Type B pancreatic cell (in vitro differentiated cells): ENCODE measurements around the gene DYNC1LI1. TPM values are rescaled to one million over a fixed set of nuclear protein-coding genes. Genes with fewer than 3 reads are reported as not detected.
A peak's percentile ranks its signal among the peaks of the same experiment; 100 is the strongest.
"Not testable (repeated sequence)": the region's sequence is repeated elsewhere in the genome, so short reads cannot be mapped to it uniquely, and the experiment has no call there.

ENCODE experiments used
- DNase-seq: peaks from one replicate; pipeline ENCODE4 v3.0.0; 2021; ENCODE audit warnings: mixed read lengths; ENCODE audit not compliant: unreplicated experiment; ENCODE audit errors: extremely low spot score
- H3K27ac Mint-ChIP-seq: 2 replicates; pipeline ENCODE4 v1.8.0; 2021; ENCODE audit warnings: mild to moderate bottlenecking, mixed read lengths
- H3K27me3 Mint-ChIP-seq: 2 replicates; pipeline ENCODE4 v1.8.0; 2021; ENCODE audit warnings: mixed read lengths
- H3K36me3 Mint-ChIP-seq: 2 replicates; pipeline ENCODE4 v1.8.0; 2021; ENCODE audit warnings: mixed read lengths
- H3K4me1 Mint-ChIP-seq: one replicate; pipeline ENCODE4 v1.8.0; 2021; ENCODE audit warnings: mixed read lengths; ENCODE audit not compliant: unreplicated experiment
- H3K4me3 Mint-ChIP-seq: 2 replicates; pipeline ENCODE4 v1.8.0; 2021; ENCODE audit warnings: mild to moderate bottlenecking, mixed read lengths
- H3K9me3 Mint-ChIP-seq: 2 replicates; pipeline ENCODE4 v1.8.0; 2021; ENCODE audit warnings: mixed read lengths
- CTCF ChIP-seq: fragments of 200-600 bp; sonication (generic); conservative IDR thresholded peaks from 2 replicates; pipeline ENCODE4 v1.5.0; 2021; ENCODE audit warnings: antibody characterized with exemption, mild to moderate bottlenecking
- total RNA-seq: library from RNA; stranded (reverse); gene quantifications from 2 replicates; pipeline ENCODE4 v1.2.1, GENCODE V29; 2021; ENCODE audit warnings: low replicate concordance

DYNC1LI1 gene
- total RNA-seq, 1 donor from 2014 or later = 35.9 TPM

- H3K27me3 Mint-ChIP-seq = peaks cover 8% of the 10 kb centered on the region
- no peaks in the 10 kb centered on the region for H3K36me3 Mint-ChIP-seq
- H3K4me3 Mint-ChIP-seq = no peak overlapping the region
- H3K9me3 Mint-ChIP-seq = no peaks in the 10 kb centered on the region
- no peaks in the 10 kb centered on the region for H3K4me1 Mint-ChIP-seq
- no peak for DNase-seq
- no peak overlapping the region for H3K27ac Mint-ChIP-seq
- TF ChIP-seq CTCF = no peak
Observed at GRCh38 chr3:32584660-32585059, 14.0 kb upstream of the DYNC1LI1 start.

- Mint-ChIP-seq H3K4me1 (no peaks in the 10 kb centered on the region), H3K4me3 (no peak overlapping the region), H3K9me3 (no peaks in the 10 kb centered on the region), H3K36me3 (no peaks in the 10 kb centered on the region), H3K27me3 (no peaks in the 10 kb centered on the region), H3K27ac (no peak overlapping the region)
- no peak for DNase-seq
- TF ChIP-seq CTCF = no peak
Observed at GRCh38 chr3:32583708-32584107, 13.1 kb upstream of the DYNC1LI1 start.

GRCh38 chr3:32578669-32579068 lies 8.0 kb upstream of the DYNC1LI1 start:
- DNase-seq, H3K27me3 Mint-ChIP-seq, H3K4me1 Mint-ChIP-seq, H3K4me3 Mint-ChIP-seq, H3K27ac Mint-ChIP-seq, H3K36me3 Mint-ChIP-seq, H3K9me3 Mint-ChIP-seq: not testable (repeated sequence)

GRCh38 chr3:32577581-32578556 lies 7.2 kb upstream of the DYNC1LI1 start:
- no peaks in the 10 kb centered on the region for H3K36me3 Mint-ChIP-seq

GRCh38 chr3:32577174-32577573 lies 6.5 kb upstream of the DYNC1LI1 start:
- H3K27ac Mint-ChIP-seq = no peak overlapping the region
- no peak for TF ChIP-seq CTCF
- H3K9me3 Mint-ChIP-seq = no peaks in the 10 kb centered on the region
- no peaks in the 10 kb centered on the region for H3K36me3 Mint-ChIP-seq
- peaks cover 5% of the 10 kb centered on the region for H3K4me1 Mint-ChIP-seq
- H3K4me3 Mint-ChIP-seq = no peak overlapping the region
- DNase-seq = no peak
- no peaks in the 10 kb centered on the region for H3K27me3 Mint-ChIP-seq

More at GRCh38 chr3:32577581-32578556, 7.2 kb upstream of the DYNC1LI1 start:
- DNase-seq = no peak
- Mint-ChIP-seq H3K9me3 (no peaks in the 10 kb centered on the region), H3K27me3 (no peaks in the 10 kb centered on the region), H3K4me3 (peak overlapping the region; percentile 16), H3K4me1 (peaks cover 5% of the 10 kb centered on the region), H3K27ac (peak overlapping the region; percentile 25)
- TF ChIP-seq CTCF = no peak

GRCh38 chr3:32575451-32576113 lies 4.9 kb upstream of the DYNC1LI1 start:
- no peak overlapping the region for H3K27ac Mint-ChIP-seq
- H3K4me1 Mint-ChIP-seq = peaks cover 5% of the 10 kb centered on the region
- no peak for DNase-seq
- H3K27me3 Mint-ChIP-seq = no peaks in the 10 kb centered on the region
- TF ChIP-seq CTCF = no peak
- H3K9me3 Mint-ChIP-seq = no peaks in the 10 kb centered on the region
- H3K4me3 Mint-ChIP-seq = no peak overlapping the region
- H3K36me3 Mint-ChIP-seq = no peaks in the 10 kb centered on the region
